GM21528 (cell line): ENCODE data around the gene DMXL1.
A peak's percentile ranks its signal among the peaks of the same experiment; 100 is the strongest.

Experiments
- ATAC-seq: cut with Tn5 transposase; IDR thresholded peaks from one replicate; pipeline ENCODE4 v1.9.1; 2021; ENCODE audit warnings: mild to moderate bottlenecking, moderate library complexity; ENCODE audit not compliant: unreplicated experiment, low FRiP score

Gene DMXL1

DNA sequence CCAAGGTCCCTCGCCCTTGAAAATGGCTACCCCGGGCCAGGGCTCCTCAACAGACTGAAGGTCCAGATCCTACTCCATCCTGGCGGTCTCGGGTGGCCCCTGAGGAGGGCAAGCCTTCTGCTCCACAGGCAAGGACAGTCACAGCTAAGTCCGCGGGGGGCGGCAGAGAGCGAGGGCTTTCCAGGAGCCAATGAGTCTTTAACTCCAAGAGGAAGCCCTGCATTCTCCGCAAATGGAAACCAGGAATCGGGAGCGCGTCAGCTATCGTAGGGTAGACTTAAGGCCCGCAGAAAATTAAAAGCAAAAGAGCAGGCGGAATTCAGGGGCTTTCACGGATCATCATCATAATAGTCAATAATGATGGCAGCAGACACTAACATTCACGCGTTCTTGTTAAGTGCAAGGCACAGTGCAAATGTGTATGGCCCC is 197.1 kb downstream of the DMXL1 start:
- peak; percentile 68 for ATAC-seq

DNA sequence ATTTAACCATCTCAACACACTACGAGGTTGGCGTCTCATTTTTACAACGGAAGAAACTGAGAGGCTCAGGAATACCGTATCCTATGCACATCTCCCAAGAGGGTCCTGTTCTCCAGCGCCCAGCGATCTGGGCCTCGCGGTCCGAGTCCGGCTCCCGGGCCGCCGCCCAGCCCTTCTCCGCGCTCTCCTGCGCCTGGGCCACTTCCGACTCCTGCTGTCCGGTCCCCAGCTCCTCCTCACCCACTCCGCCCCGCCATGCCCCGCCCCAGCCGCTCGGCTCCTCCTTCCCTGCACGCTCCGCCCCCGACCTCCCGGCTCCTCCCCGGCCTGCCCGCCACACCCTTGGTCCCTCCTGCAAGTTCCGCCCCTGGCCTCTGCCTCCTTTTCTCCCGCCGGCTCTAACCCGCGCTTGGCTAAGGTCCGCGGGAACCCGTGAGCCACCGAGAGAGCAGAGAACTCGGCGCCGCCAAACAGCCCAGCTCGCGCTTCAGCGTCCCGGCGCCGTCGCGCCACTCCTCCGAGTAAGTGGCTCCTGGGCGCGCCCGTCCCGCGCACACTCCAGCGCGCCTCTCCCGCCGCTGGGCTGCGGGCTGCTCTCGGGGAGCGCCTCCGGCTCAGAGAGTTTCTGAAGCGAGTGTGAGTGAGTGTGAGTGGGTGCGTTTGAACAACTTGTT is 197.6 kb downstream of the DMXL1 start:
- ATAC-seq, result peak; percentile 94

DNA sequence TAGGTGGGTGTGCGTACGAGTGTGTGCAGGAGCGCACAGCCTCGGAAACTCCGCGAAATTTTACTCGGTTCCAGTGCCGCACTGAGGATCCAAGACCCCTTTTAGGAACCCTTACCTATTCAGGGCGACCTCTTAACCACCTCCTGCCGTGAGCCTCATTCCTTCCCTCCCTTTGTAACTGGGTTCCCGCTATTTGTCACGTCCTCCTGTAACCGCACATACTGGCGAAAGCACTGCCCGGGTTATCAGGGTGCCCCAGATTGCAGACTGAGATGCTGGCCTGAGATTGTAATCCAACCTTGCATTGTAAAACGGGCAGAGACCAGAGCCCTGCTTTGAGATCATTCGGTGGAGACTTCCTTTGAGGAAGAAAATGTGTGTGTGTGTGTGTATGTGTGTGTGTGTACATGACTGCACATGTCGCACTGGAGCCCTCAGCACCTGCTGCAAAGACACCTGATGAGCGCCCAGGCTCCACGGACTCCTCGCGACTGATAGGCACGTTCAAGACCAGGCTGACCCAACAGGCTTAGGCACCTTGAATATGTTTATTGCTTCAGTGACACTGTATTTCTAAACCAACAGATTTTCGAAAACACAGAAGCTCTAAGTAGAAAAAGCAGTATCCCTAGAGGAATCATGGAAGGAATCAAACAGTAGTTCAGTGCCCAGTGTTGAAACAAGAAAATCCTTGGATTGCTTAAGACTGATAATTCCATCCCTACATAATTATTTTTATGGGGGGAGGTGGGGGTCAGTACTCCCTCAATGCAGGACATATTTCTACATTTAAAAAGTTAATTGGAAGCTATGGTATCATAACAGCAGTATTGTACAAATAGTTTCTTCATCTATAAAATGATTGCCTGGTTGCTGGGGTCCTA is 198.4 kb downstream of the DMXL1 start:
- ATAC-seq, result peak; percentile 18

DNA sequence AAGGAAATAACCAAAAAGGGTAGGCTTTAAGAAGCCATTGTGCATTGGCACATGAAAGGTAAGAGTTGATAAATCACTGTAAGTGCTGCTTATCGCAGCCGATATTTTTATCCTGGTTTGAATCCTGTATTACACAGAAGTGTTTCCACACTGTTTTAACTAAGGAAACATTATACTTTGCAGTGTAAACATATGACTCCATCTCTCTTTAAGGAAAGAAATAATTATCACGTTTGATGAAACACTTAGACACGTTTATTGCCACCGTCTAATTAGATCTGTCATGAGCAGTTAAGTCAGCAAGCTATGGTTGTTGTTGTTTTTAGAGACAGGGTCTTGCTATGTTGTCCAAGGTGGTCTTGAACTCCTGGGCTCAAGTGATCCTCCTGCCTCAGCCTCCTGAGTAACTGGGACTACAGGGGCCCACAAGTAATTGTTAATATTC is 199.3 kb downstream of the DMXL1 start:
- ATAC-seq, result no peak

DNA sequence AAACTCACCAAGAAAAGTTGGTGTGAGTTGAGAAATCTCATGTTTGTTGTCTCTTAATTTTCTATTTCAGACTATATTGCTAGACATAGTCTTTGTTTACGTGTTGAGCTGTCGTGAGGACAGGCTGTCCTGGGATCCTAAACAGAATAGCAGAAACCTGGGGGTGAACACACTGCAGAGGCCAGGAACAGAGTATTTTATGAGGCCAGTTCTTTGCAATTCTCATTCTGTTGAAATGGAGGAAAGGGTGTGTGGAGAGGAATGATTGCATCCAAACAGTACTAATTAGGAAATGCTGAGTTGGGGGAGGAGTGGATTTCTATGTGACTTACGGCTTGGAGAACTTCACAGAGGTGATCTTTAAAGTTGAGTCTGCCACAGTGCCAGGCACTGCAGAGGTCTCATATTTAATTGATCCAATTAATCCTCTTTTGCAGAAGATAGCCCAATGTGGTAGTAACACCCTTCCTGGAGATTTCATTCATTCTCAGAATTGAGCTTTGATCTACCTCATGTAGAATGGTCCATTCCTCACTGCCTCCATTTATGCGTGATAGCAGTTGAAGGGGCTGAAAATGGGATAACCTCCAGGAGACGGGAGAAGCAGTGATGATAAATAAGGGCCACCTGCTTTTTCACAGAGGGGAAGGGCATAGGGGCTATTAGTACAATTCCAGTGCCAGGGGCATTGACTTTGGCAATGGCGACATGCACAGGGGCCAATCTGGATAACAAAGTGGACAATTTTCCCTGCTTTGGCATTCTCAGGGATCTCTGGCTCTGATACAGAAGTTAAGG is 200.3 kb downstream of the DMXL1 start:
- ATAC-seq, result no peak

DNA sequence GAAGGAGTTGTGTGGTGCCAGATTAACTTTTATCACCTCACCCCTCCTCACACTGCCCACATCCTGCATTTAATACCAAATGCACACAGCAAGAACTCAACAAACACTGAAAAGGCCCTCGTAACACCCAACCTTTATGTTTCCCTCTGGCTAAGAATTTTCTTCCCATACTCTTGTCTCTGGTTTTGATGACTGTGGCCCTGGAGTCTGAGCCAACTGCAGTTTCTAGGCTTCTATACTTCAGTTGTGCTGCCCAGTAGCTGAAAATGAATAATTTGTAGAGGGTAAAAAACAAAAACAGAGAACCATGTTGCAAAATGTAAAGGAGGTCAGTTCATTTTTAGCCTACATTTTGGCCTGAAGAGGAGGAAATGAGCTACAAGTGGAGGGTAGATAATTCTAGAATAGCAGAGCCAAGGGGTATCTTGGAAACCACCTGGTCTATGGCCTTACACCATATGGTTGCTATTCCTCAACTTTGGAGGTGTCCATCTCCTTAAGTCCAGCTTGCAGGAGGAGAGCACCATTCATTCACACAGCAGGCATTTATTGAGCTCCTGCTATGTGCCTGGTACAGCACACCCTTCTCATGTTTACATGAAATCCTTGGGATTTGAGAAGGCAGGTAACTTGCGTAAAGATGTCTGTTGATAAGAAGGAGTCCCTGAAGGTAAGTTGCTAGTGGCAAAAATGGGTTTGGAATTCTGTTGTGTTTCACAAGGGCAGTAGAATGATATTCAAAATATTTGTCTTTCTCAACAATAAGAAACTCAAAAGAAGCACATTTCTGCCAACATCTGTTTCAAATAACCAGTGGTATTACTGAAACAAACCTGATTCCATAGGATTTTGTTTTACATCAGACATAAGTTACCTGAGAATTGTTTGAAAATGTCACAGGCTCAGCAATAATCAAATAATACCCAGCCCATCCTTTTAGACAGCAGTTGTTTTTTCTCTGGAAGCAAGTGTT is 201.2 kb downstream of the DMXL1 start:
- ATAC-seq, result no peak

DNA sequence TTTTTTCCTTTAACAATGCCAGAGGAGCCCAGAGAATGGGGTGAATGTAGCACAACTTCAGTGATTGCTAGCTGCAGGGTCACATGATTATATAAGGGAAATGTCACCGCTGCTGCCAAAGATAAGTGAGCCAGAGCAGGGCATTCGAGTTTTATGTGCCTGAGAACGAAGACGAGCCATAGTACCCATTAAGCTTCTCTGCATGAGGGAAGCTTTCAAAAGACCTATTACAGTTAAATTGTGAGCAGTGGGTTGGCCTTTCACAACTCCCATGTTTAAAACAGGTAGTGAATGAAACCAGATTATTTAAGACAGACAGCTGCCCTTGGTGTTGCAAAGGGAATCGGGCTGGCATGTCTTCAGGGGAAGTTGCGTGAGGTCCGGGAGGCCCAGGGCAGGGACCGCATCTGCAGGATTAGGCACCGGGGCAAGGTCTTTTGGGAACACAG is 202.5 kb downstream of the DMXL1 start:
- ATAC-seq, result no peak

DNA sequence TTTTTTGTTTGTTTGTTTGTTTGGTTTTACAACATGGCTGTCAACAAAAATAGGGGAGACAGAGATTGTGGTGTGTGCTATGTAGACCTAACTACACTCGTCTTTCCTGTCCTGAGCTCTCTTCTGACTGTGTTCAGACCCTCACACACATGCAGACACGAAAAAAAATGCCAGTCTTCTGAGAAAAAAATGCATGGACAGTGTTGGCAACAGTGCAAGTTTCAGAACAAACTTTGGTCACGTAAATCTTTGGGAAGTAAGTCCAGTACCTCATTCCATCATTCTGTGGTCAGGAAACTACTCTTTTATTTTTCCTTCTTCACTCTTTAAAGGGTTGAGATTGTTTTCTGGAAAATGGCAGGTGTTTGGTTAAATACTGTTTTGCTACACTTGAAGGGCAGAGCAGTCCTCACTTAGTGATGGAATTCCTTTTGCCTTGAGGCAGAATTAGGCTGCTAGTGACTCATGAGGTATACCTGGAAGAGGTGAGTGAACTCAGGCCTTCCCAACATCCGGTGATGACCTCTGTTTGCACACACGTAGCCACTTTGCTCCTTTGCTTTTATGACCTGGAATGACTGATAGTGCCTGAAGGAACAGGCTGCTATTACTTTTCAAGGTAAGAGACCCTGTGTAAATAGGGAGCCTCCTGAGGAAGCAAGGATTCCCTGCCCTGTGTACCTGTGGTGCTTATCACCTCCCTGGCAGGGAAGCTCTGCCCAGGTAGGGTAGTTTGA is 203.3 kb downstream of the DMXL1 start:
- no peak for ATAC-seq

DNA sequence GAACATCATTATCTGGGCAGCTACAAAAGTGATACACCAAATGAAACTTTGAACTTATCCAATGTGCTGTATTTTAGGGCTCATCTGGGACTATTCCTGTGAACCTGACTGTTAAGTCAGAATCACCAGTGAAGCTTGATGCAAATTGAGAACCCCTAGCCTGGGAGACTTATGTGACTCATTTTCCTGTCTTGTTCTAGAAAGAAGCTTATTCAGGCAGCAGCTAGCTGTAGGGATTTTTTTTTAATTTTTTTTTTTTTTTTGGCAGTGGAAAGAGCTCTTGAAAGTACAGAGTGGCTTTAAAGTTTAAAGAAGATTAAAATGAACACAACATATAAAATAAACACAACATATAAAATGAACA is 203.9 kb downstream of the DMXL1 start:
- no peak for ATAC-seq

DNA sequence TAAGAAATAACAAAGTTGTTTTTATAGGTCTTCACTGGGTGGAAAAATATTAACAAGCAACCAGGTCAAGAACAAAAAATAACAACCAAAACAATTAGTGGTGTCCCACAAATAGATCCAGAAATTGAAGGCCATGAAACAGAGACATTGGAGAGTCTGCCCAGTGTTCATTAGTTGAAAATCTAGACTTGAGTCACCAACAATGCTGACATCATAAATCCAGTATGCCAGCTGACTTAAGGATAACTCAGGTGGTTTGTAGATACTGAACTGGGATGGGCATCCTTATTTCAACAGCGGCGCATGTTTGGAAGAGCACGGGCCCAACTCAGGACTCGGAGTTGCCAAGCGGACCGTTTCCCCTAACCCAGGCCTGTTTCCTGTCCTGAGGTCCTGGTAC is 204.3 kb downstream of the DMXL1 start:
- ATAC-seq, result peak; percentile 19

DNA sequence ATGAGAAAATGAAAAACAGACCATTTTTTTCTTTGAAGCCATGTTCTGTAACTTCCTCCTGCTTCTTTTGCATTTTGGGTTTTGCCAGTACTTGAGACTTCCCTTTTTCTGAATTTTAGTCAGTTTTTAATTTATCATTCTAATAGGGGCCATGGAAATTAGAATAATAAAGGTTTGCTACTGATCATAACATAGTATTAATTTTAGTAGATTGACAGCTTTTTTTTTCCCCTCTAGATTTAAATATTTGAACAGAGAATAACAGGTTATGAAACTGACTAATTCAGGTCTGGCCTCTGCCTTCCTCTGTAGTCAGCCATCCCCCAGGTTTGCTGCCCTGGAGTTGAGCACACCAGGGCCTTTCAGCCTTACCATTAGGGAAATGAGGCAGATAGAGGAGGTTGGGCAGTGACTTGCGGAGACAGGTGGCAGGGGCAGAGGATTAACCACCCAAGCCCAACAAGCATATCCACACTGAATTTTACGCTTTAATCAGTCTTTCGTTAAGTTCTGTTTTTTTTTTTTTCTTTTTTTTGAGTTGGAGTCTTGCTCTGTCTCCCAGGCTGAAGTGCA is 204.8 kb downstream of the DMXL1 start:
- peak; percentile 85 for ATAC-seq

DNA sequence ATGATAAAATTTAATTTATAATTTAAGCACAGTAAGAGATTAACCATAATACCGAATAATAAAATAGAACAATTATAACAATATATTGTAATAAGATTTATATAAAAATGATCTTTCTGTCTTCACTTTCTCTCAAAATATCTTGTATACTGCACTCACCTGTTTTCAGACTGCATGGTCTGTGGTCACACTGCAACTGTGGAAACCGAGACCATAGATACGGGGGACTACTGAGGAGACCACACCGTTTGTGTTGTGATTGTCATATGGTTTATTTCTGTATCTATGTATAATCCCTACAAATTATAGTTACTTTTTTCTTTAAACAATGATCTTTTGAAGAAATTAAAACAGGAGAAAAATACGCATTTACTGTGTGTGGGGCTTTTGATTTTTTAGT is 206.1 kb downstream of the DMXL1 start:
- no peak for ATAC-seq

DNA sequence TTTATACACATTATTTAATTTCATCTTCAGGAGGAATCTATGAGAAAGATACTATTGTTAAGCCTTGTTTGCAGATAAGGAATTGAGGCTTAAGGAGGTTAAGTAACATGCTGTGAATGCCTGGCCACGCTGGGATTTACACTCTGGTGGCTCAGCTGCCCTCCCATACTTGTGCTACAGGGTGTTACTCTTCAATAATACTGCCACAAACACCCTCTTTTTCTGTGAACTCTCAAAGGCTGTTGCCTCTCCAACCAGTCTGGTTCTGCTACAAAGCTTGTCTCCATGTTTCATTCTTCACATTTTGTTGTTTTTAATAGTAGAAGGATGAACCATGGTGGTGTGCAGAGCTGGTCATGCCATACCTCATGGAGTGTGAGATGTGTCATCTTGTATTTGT is 208.2 kb downstream of the DMXL1 start:
- no peak for ATAC-seq

DNA sequence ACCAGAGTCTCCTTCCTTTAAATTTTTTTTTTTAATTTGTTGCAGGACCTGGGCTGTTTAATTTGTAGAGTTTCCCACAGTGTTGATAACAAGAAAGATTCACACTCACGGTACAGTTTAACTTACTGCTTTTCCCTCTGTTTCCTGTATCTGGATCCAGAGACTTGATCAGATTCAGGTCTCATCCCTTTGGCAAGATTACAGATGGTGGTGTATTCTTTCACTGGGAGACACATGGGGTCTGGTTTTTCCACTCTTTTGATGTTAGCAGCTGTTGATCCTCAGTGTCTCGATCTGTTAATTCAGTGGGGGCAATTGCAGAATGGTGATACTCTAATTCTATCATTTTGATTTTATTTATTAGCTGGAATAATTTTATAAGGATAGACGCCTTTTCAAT is 209.5 kb downstream of the DMXL1 start:
- no peak for ATAC-seq

DNA sequence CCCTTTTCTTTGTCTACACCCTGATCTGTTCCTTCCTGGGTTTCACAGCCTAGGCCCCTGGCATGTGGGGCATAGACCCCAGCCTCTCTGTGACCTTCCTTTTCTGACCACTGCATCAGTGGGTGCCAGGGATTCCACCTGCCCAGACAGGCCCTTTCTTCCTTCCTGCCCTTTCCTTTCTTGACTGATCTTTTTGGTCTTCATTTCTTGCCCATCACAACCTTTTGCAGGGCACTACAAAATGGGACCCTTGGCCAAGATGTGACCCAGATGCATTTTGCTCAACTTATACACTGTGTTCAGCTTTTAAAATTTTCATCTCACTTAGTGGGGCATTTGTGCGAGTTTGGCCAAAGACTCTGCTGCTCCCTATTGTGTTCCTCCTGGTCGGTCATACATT is 211.7 kb downstream of the DMXL1 start:
- ATAC-seq, result no peak

DNA sequence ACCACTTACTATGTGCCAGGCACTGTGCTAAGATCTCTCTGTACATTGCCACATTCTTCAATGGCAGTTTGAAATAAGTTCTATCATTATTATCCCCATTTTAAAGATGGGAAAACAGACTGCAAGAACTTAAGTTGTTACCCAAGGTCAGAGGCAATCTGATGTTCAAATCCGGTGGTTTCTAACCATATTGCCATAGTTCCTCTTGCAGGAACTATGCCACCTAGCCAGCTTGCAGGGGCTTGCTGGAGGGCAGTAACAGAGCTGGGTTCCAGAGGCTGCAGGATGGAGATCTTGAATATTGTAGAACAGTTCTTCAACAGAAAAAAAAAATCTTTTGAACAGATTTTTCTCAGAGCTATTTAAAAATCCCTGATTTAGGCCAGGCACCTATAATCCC is 213.1 kb downstream of the DMXL1 start:
- ATAC-seq, result no peak

DNA sequence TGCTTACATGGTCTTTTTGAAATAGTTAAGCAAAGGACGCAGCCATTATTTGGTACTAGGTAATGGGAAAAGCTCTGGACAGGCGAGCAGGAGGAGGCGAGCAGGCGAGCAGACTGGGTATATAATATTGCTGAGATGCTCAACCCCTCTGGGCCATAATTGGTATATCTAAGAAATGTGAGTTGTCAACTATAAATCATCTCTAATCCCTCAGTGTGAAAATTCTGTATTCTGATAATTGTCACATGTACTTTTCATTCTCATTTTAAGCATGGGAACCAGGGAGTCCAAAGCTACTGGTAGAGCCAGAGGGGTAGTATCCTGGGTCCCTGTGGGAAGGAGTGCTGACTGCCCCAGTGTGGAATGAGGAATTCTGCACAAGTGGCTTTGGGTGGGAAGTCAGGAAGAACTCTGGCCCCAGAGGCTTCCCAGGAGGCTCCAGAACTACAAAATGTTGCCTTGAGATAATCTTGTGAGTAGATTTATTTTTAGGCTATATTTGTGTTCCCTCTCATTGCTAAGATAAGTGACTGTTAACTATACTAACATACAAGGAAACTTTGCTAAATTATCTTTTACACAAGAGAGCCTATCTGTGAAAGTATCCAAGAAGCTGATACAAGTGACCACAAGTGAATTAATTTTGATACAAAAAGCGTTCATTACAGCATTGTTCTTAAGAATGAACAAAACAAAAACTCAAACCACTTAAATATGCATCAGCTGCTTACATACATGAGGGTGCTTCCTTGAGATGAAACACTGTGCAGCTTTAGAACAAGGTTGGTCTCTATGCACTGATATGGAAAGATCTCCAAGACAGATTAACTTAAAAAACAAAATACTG is 214.4 kb downstream of the DMXL1 start:
- no peak for ATAC-seq
